NCI-H2171 treated with DMSO at 0.1 percent for 48 hours (cell line): ENCODE measurements around the gene SPRY4.
"Not testable (repeated sequence)": the region's sequence is repeated elsewhere in the genome, so short reads cannot be mapped to it uniquely, and the experiment has no call there.

ENCODE experiments used
- DNase-seq: peaks from one replicate; lab custom pipeline; 2025; lab: John Stamatoyannopoulos, UW

The SPRY4 gene

DNA sequence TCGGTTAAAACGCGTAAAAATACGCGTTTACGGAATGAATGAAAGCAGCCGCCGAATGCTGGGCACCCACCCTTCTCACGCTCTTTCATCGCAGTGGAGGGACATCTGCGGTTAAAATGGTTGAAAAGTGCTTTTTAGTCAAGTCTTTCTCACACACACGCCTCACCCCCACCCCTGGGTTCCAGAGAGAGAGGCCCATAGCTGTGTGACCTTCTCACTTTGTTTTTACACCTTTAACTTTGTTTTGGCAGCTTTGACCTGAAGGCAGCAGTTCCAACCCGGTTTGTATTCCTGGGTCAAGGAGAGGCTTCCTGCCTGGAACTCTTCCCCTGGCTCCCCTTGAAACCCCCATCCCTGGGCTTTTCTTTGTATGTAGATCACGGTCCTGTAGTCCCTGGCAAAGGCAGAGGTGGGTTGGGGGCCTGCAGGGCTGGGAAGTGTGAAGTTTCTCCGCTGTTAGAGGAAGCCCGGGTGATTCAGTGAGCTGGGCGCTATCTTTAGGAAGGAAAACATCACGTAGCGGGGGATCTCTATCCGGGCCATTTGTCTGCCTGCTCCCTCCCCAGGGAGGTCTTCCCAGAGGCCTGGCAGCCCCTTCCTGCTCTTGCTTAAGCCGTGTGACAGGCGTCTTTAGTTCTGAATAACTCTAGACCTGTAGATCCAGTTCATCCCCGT lies 29.6 kb downstream of the SPRY4 start:
- DNase-seq = no peak

DNA sequence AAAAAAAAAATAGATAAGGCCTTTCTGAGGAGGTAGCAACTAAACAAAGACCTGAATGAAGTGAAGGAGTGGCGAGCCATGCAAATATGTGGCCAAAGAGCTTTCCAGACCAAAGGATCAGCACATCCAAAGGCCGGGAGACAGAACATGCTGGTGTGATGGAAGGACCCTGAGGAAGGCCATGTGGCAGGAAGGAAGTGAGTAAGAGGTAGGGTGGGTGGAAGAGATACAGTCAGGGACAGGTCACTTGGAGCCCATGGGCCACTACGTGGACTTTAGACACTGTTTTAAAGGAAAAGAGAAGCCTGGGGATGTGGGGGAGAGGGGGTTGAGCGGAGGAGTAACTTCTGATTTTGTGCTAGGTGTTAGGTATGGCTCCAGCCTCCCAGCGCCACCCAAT lies 31.3 kb downstream of the SPRY4 start:
- DNase-seq = no peak

DNA sequence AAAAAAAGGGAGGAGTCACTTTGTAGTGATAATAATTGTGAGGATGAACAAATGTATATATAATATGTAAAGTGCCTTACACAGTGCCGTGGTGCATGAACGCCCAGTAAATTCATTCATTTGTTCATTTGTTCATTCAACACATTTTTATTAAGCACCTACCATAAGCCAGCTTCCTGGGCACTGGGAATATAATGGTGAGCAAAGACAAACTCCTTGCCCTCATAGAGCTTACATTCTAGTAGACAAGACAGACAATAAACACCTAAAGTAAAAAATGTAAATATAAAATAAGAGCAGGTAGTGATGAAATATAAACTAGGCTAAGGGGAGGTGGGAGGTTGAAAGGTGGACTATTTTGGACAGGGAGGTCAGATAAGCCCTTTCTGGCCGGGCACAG lies 32.0 kb downstream of the SPRY4 start:
- no peak for DNase-seq

DNA sequence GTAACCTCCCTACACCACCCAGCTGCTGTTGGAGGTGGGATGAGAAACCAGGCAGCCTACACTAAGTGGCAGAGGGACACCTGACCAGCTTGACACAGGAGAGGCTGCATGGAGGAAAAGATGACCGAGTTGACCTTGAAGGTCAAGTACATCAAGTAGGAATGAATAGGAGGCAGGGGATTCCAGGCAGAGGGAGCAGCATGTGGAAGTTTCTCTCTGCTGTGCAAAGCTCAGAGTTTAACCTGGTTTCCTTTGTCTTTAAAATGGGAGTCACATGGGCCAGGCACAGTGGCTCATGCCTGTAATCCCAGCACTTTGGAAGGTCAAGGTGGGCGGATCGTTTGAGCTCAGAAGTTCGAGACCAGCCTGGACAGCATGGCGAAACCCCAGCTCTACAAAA lies 32.6 kb downstream of the SPRY4 start:
- DNase-seq = no peak

DNA sequence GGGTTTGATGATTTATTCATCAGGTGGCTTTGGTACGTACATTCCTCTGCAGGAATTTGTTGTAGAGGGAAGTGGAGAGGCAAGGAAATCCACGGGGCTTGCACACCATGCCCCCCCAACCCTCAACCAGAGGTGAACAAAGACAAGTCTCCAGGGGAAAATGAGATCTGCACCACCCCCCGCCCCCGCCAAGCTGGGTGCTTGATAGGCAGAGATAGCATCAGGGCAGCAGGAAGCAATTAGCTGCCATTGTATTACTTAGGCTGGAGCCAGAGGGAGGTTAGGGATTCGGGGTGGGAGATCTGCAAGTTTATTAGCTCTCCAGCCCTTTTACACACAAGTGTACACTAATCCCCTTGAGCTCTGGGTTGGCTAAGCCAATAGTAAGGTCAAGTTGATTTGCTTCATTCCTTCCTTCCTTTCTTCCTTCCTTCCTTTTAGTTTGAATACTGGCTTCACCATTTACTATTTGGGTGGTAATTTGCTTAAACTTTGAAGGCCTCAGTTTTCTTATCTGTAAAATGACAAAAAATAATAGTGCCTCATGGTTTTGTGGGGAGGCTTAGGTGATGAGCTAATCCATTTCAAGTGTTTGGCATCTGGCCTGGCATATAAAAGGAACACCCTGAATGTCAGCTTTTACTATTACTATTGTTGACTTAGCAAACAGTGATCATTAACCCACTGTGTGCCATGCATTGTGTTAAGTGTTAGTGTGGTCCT lies 34.1 kb downstream of the SPRY4 start:
- no peak for DNase-seq

DNA sequence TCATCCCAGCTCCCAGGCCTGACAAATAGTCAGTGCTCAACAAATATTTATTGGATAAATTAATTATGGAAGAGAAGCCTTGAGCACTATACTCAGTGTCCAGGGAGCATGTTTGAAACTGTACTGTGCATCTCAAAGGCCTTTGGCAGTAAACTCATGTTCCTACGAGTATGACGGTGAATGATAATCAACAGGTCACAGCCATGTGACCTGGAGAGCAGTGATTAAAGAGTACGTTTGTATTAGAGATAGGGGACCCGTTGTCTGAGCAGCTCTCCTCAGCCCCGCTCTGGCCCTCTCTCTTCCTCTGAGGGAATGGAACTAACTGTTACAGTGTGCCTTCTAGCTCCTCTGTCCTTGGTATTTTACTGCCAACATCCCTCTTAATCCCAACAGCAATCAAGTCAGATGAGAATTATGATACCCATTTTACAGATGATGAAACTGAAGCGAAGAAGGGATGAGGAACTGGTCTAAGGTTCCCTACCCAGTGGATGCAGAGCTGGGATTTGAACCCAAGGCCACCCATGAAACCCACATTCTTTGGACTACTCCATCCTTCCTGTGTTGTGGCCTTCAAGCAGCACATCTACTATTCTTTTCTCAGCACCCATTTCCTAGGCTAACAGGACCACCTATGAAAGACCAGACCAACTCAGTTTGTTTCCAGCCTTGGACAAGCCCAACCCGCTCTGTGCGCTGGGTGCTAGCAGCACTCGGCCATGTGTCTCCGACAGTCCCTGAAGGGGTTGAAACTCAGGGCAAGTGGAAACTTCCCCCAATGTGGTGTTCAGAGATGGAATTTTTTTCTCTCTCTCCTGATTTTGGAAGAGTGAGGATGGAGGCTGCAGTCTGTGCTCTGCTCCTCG lies 34.9 kb downstream of the SPRY4 start:
- no peak for DNase-seq

DNA sequence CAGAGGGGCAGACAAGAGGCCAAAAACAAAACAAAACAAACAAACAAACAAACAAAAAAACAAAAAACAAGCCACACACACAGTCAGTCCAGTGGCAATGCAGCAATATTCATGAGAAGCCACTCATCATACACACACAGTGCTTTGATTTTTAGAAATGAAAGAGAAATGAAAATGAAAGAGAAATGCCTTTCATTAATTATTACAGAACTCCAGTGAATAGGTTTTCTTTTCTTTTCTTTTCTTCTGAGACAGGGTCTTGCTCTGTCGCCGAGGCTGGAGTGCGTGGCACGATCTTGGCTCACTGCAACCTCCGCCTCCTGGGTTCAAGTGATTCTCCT lies 36.9 kb downstream of the SPRY4 start:
- DNase-seq = no peak

DNA sequence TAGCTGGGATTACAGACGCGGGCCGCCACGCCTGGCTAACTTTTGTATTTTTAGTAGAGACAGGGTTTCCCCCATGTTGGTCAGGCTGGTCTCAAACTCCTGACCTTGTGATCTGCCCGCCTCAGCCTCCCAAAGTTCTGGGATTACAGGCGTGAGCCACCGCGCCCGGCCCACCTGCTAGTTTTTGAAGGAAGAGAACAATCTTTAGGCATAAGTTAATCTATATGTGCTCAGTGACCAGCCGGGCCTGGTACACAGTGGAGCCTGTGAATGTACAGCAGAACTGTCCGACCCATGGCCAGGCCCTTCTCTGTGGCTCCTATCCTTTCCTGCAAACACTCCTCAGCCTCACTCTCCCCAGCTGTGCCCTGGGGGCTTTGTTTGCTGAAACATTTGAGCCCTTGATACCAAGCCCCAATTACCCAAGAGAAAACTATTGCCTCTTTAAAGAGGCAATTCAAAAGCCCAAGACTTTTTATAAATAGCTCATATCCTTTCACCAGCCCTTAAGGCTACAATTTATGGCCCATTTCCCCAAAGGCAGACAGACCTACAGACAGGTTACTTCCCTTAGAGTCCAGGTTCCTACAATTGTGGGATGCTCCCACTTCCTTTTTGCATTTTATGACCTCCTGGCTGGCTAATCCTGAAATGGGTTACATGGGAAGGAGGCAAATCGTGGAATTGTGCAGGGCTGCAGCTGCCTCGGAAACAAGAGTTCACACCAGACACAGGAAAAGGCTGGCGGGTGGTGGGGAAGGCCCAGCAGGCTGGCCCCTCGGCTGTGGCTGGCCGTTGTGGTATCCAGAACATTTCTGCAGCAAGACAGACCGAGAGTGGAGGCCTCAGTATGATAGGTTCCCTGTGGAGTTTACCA lies 37.5 kb downstream of the SPRY4 start:
- no peak for DNase-seq

DNA sequence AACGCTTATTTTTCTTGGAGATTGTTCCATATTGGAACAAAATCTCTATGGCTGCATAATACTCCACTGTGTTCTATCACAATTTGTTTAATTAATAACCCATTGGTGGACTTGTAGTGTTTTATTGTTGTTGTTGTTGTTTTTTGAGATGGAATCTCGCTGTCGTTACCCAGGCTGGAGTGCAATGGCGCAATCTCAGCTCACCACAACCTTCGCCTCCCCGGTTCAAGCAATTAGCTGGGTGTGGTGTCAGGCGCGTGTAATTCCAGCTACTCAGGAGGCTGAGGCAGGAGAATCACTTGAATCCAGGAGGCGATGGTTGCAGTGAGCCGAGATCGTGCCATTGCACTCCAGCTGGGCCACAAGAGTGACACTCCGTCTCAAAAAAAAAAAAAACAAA lies 38.7 kb downstream of the SPRY4 start:
- no peak for DNase-seq

DNA sequence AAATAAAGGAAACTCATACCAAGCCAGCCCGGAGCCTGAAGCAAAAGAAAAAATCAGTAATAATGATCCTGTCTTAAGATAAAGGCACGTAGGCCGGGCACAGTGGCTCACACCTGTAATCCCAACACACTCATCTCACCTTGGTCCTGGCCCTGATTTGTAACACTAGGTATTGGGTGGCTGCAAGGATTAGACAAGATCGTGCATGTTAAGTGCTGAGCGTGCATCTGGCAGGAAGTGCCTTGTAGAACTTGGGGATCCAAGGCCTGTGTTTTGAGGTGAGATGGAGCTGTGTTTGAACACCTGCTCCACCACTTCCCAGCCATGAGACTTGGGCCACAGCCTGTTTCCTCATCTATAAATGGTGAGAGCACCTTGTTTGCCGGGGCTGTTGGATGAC lies 41.5 kb downstream of the SPRY4 start:
- peak; percentile 60 for DNase-seq

DNA sequence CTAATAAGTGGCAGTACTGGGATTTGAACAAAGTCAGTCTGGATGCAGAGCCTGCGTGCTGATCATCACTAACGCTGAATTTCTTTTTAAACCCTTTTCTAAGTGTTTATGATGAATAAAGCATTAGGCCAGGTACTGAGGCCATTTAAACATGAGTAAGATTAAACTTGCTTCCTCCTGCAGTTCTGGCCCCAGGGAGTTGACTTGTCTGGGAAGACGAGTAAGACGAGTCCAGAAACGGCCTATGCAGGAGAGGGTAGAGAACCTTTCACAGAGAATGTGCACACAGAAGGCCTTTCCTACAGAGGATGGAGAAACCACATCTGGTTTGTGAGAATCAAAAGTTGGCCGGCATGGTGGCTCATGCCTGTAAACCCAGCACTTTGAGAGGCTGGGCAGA lies 42.9 kb downstream of the SPRY4 start:
- no peak for DNase-seq

DNA sequence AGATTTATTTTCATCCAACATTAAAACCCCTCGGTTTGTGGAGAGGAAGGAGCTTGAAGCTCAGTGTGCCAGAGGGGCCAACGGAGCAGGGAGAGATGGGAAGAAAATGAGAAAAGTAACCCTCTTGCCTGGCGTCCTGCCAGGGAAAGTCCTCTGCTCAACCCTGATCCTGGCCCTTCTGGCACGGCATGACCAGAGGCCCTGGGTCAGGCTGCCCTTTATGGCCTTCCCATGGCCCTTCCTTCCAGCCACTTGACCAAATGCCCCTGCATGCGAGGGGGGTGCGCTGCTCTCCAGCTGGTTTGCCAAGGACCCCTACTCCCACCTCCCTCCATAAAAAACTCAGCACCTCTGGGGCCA lies 43.8 kb downstream of the SPRY4 start:
- DNase-seq = no peak

DNA sequence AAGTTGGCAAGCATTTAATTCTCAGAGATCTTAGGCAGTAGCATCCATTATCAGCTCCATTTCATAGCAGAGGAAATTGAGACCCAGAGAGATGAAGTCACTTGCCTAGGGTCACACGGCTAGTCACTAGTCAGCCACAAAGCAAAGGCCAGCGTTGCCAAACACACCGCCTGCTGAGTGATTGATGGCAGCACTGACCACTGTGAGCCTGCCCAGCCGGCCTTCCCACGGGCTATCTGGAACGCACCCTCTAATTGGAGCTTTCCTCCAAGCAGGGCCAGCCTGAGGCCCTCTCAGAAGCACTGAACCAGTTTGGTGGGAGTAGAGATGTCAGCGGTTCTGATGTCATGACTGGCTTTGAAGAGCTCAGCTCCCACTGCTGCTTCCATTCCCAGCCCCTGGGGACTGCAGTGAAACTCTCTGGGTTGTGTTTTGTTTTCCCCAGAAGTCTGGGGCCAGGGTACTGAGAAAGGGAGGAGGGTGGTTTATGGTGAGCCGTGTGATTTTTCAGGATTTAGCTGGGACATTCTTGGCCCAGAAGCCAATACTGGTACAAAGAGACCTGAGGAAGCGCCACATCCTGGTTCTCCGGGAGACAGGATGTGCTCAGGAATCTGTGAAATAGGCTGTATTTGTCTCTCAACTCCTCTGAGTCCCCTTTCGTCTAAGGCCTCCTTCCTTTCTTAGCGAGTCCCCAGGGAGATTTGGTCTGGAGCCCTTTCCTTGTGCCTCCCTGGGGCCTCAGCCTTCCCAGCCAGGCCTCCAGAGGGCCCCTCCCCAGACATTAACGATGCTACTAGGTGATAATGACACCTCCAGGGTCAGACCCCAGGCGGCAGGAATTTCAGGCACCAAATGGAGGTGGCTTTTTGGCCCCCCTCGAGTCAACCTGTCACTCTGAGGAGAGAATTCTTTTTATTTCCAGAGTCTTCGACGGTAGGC lies 44.5 kb downstream of the SPRY4 start:
- peak; percentile 1 for DNase-seq

DNA sequence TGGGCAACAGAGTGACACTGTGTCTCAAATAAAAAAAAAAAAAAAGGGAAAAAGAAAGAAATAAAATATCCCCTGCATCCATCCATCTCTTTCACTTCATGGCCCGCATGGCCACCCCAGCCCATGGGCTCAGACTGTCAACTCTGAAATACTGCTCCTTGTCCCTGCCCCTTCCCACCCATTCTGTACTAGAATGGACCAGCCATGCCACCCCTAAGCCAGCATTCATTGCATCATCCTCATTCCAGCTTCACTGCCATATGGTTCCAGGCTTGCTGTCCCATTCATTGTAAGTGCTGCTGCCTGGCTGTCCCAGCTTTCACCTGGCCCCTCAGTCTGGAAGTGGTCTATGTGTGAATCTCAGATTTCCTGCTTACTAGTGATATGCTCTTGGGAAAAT lies 46.2 kb downstream of the SPRY4 start:
- peak; percentile 7 for DNase-seq

DNA sequence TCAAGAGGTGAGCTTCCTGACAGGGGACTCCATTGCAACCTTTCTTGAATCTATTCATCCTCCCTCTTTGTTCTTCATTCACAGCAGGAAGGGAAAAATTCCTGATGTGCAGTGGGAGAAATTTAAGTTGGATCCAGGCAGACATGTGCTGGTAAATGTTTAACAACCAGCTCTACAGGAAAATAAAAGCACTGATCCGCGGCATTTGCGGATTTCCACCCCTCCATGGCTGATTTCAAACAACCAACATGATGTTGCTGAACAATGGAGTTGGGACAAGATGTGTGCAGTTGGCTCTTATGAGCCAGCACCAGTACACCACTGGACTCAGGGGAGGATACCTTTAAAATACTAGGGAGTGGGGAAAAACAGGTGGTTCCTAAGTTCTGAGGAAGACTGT lies 47.0 kb downstream of the SPRY4 start:
- DNase-seq = no peak

DNA sequence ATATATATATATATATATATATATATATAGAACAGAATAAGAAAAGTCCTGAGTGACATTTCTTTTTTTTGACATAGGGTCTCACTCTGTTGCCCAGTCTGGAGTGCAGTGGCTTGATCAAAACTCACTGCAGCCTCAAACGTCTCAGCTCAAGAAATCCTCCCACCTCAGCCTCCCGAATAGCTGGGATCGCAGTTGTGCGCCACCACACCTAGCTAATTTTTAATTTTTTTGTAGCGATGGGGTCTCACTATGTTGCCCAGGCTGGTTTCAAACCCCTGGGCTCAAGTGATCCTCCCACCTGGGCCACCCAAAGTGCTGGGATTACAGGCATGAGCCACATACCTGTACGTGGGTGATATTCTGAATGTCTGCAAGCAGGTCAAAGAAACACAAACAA lies 48.3 kb downstream of the SPRY4 start:
- DNase-seq = no peak

DNA sequence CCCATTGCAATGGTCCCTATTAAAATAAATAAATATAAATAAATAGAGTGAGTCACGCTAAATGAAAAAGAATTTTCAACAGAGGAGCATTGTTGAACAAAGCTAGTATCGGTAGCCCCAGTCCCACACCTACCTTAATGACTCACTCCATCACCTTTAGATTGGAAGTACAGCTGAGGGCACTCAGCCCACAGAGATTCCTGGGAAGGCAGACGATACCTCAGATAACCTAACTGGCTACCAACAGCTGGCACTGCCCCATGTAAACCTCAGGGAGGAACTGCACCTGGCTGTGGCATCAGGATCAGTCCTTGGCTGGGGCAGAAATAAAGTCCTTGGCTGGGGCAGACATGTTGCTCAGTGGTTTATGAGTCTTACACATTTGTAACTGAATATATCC lies 49.3 kb downstream of the SPRY4 start:
- no peak for DNase-seq

DNA sequence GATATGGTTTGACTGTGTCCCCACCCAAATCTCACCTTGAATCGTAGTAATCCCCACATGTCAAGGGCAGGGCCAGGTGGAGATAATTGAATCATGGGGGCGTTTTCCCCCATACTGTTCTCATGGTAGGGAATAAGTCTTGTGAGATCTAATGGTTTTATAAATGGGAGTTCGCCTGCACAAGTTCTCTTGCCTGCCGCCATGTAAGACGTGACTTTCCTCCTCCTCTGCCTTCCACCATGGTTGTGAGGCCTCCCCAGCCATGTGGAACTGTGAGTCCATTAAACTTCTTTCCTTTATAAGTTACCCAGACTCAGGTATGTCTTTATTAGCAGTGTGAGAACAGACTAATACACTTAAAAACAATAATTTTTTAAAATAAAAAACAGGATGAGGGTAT lies 52.2 kb downstream of the SPRY4 start:
- DNase-seq = not testable (repeated sequence)

DNA sequence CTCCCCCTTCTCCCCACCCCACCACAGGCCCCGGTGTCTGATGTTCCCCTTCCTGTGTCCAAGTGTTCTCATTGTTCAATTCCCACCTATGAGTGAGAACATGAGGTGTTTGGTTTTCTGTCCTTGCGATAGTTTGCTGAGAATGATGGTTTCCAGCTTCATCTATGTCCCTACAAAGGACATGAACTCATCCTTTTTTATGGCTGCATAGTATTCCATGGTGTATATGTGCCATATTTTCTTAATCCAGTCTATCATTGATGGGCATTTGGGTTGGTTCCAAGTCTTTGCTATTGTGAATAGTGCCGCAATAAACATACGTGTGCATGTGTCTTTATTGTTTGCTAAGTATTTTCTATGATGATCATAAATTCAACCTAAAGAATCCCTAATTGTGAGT lies 60.7 kb downstream of the SPRY4 start:
- DNase-seq = not testable (repeated sequence)

DNA sequence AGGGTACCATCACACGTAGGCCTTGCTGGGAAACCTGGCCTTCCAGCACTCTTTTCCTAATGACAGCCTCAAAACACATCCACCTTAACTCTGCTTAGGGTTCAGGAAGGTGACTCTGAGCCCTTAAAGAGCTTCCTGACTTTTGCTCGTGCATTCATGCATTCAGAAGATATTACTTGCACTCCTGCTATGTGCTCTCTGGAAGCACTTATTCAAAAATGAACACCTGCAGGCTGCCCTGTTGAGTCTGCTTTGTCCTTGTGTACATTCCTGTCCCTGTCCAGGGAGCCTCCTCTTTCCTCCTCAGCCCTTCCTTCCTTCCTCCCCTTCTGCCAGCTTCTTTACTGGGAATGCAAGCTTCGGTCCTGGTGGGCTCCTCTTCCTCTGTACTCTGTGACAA lies 61.5 kb downstream of the SPRY4 start:
- DNase-seq = no peak

DNA sequence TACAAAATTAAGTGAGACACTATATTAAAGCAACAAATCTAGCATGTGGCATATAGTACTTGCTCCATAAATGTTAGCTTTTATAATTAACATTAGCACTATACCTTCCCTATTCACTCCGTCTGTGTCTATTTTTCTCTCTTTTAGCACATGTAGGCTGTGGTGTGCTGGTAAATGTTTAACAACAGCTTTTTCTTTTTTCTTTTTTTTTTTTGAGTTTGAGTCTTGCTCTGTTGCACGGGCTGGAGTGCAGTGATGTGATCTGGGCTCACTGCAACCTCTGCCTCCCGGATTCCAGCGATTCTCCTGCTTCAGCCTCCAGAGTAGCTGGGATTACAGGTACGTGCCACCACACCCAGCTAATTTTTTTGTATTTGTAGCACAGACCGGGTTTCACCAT lies 62.1 kb downstream of the SPRY4 start:
- DNase-seq = no peak
